Hepatocyte (in vitro differentiated cells): ENCODE results near the gene MSANTD2. TPM values are rescaled to one million over a fixed set of nuclear protein-coding genes. Genes with fewer than 3 reads are reported as not detected.
A peak's percentile ranks its signal among the peaks of the same experiment; 100 is the strongest.

Source experiments
- DNase-seq: peaks from one replicate; pipeline ENCODE4 v3.0.0-alpha.2; 2016; ENCODE audit warnings: low spot score
- H2AFZ ChIP-seq: fragments of 200-600 bp; sonication (generic); 2 replicates; pipeline ENCODE4 v1.6.0; 2016; ENCODE audit warnings: antibody characterized with exemption, mild to moderate bottlenecking
- H3K27ac ChIP-seq: fragments of 200-600 bp; sonication (generic); 2 replicates; pipeline ENCODE4 v1.5.1; 2016; ENCODE audit warnings: mild to moderate bottlenecking
- H3K27me3 ChIP-seq: fragments of 200-600 bp; sonication (generic); 2 replicates; pipeline ENCODE4 v1.6.1; 2016
- H3K36me3 ChIP-seq: fragments of 200-600 bp; sonication (generic); replicated peaks from 2 replicates; pipeline ENCODE4 v1.5.1; 2016; ENCODE audit warnings: low read depth; ENCODE audit not compliant: insufficient read depth
- H3K4me1 ChIP-seq: fragments of 200-600 bp; sonication (generic); 2 replicates; pipeline ENCODE4 v1.5.1; 2016; ENCODE audit warnings: mild to moderate bottlenecking, moderate library complexity; ENCODE audit not compliant: insufficient read depth
- H3K4me2 ChIP-seq: fragments of 200-600 bp; sonication (generic); 2 replicates; pipeline ENCODE4 v1.6.0; 2016
- H3K4me3 ChIP-seq: fragments of 200-600 bp; sonication (generic); 2 replicates; pipeline ENCODE4 v1.5.1; 2016; ENCODE audit warnings: mild to moderate bottlenecking
- H3K79me2 ChIP-seq: fragments of 200-600 bp; sonication (generic); 2 replicates; pipeline ENCODE4 v1.6.0; 2017; ENCODE audit warnings: mild to moderate bottlenecking
- H3K9me2 ChIP-seq: fragments of 200-600 bp; sonication (generic); replicated peaks from 2 replicates; pipeline ENCODE4 v1.6.0; 2017; ENCODE audit warnings: mild to moderate bottlenecking; ENCODE audit not compliant: insufficient read depth
- H3K9me3 ChIP-seq: fragments of 200-600 bp; sonication (generic); 2 replicates; pipeline ENCODE4 v1.5.1; 2016; ENCODE audit warnings: low read depth, mild to moderate bottlenecking
- H4K20me1 ChIP-seq: fragments of 200-600 bp; sonication (generic); 2 replicates; pipeline ENCODE4 v1.6.0; 2016; ENCODE audit warnings: mild to moderate bottlenecking; ENCODE audit not compliant: insufficient read depth, poor library complexity, severe bottlenecking
- EZH2 ChIP-seq: fragments of 200-600 bp; sonication (generic); IDR thresholded peaks from 2 replicates; pipeline ENCODE4 v1.6.1; 2016; ENCODE audit warnings: antibody characterized with exemption, mild to moderate bottlenecking, borderline replicate concordance
- EZH2phosphoT487 ChIP-seq: fragments of 200-600 bp; sonication (generic); IDR thresholded peaks from one replicate; pipeline ENCODE4 v1.6.1; 2018; ENCODE audit warnings: antibody characterized with exemption, mild to moderate bottlenecking, low read depth, moderate library complexity; ENCODE audit not compliant: unreplicated experiment, severe bottlenecking
- WGBS: methylation state at CpG from one replicate; pipeline ENCODE4 v1.1.6; 2016; ENCODE audit warnings: low lambda C conversion rate; ENCODE audit errors: missing lambda C conversion rate; 5-methylcytosine and 5-hydroxymethylcytosine counted together
- polyA plus RNA-seq: library from polyadenylated mRNA; unstranded; fragments of >200 nt; fragmentation: Nextera tagmentation; extraction: Ambion mirVana; gene quantifications from 2 replicates; pipeline ENCODE4 v1.2.1, GENCODE V29; 2016
- total RNA-seq: library from RNA; depleted of rRNA; stranded (reverse); fragments of >200 nt; gene quantifications from 2 replicates; pipeline ENCODE4 v1.2.3, GENCODE V29; 2014
- TF ChIP-seq, protein P1 (sequence below): fragments of 200-600 bp; sonication (generic); IDR thresholded peaks from 2 replicates; pipeline ENCODE4 v1.5.1; 2016; ENCODE audit warnings: antibody characterized with exemption, mild to moderate bottlenecking; ENCODE audit not compliant: poor library complexity

MSANTD2 gene
- total and polyA plus RNA-seq, 2 experiments from 2014 or later, result 11.2 to 18.3 TPM

DNA sequence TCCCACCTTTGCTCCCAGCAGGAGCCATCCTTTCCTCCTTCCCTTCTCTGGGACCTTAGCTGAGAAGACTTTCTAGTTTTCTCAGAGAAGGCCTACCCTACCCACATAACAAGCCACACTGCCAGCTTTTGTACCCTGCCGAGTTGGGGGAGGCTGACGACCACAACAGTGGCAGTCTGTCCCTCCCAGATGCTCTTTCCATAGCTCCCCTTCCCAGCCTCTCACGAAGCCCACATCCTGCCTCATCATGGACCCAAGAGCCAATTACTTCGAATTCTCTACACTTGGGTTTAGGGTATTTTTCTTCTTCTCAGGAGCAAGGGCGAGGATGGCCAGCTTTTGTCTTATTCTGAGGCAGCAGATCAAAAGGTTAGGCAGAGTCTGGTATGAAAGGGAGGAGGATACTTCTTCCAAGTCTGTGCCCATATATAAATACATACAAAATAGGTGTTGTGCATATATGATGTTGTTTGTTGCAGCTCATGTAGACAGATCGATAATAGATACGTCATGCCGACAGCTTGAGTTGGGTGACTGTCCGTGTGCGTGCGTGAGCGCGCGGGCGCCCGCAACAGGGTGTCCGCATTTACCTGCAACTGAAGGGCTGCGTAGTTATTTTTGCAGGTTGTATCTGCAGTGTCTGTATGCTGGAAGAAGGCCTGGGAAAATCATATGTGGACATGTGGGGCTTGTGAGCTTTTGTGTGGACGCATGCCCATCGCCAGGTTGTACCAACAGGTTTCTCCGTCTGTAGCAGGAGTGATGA, 61.3 kb downstream of the MSANTD2 start:
- H2AFZ ChIP-seq, result no peak overlapping the region

DNA sequence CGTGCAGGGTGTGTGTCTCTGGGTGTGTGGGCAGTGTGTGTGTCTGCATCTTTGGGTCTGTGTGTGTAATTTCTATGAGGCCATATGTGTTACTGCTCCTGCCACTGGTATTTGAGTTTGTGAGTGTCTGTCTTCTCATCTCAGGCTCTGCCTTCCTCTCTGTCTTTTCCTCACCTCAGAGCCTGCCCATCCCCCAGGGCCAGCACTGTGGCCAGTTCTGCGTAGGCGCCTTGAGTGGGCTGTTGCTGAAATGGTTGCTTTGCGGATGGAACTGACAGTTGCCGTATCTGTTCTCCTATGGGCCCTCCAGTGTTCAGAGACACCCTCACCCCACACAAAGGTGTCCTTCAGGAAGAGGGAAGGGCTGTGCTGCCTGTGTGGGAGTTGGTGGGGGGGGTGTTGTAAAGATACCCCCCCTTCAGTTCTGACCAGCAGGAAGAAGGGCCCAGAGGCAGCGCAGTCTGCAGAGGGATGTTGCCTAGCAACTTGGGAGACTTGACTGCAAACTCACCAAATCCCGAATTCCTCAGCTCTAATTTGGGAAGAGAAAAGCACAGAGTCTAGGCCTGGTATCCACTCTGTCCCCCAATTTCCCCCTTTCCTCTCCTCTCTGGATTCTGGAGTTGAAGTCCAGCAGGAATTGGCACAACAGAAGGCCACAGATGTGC, 62.4 kb downstream of the MSANTD2 start:
- H3K36me3 ChIP-seq, result no peaks in the 10 kb centered on the region
- no peak overlapping the region for H2AFZ ChIP-seq
- H3K4me2 ChIP-seq, result no peak overlapping the region
- 82% methylated on average over 7 of the region's 7 CpGs for WGBS
- H3K9me2 ChIP-seq, result no peaks in the 10 kb centered on the region
- TF ChIP-seq EZH2 (no peak), EZH2phosphoT487 (no peak)
- TF ChIP-seq, protein P1, sequence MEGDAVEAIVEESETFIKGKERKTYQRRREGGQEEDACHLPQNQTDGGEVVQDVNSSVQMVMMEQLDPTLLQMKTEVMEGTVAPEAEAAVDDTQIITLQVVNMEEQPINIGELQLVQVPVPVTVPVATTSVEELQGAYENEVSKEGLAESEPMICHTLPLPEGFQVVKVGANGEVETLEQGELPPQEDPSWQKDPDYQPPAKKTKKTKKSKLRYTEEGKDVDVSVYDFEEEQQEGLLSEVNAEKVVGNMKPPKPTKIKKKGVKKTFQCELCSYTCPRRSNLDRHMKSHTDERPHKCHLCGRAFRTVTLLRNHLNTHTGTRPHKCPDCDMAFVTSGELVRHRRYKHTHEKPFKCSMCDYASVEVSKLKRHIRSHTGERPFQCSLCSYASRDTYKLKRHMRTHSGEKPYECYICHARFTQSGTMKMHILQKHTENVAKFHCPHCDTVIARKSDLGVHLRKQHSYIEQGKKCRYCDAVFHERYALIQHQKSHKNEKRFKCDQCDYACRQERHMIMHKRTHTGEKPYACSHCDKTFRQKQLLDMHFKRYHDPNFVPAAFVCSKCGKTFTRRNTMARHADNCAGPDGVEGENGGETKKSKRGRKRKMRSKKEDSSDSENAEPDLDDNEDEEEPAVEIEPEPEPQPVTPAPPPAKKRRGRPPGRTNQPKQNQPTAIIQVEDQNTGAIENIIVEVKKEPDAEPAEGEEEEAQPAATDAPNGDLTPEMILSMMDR, result no peak
- no peak for DNase-seq
- H3K9me3 ChIP-seq, result no peaks in the 10 kb centered on the region
- H3K79me2 ChIP-seq, result no peaks in the 10 kb centered on the region
- peaks cover 60% of the 10 kb centered on the region for H3K27me3 ChIP-seq
- H4K20me1 ChIP-seq, result no peaks in the 10 kb centered on the region
- H3K4me1 ChIP-seq, result no peaks in the 10 kb centered on the region
- H3K4me3 ChIP-seq, result no peak overlapping the region
- H3K27ac ChIP-seq, result no peak overlapping the region

More for the DNA sequence above, 61.3 kb downstream of the MSANTD2 start:
- H3K27me3 ChIP-seq, result peaks cover 72% of the 10 kb centered on the region
- no peaks in the 10 kb centered on the region for H3K79me2 ChIP-seq
- no peak overlapping the region for H3K4me3 ChIP-seq
- no peaks in the 10 kb centered on the region for H3K36me3 ChIP-seq
- no peaks in the 10 kb centered on the region for H3K9me3 ChIP-seq
- 71% methylated on average over 21 of the region's 21 CpGs for WGBS
- no peak for DNase-seq
- no peaks in the 10 kb centered on the region for H3K9me2 ChIP-seq
- TF ChIP-seq EZH2 (no peak), EZH2phosphoT487 (no peak)
- TF ChIP-seq, protein P1, result no peak
- H3K4me2 ChIP-seq, result peak overlapping the region; percentile 93
- H3K27ac ChIP-seq, result no peak overlapping the region
- H3K4me1 ChIP-seq, result no peaks in the 10 kb centered on the region
- no peaks in the 10 kb centered on the region for H4K20me1 ChIP-seq

DNA sequence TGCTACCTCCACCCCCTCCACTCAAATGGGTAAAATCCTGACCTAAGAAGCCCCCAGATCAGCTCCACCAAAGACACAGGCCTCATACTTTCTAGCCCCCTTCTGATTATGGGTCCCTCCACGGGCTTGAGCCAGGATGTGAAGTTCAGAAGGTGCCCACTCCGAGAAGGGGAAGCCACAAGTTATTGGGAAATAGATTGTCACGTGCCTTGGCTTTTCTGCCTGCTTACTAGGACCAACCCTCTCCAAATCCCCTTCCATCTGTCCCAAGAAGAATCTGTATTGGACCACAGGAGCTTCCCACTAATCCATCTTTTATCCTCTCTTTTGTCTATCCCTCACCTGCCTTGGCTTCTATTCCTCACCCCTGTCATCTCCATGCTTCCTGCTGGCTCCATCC, 63.5 kb downstream of the MSANTD2 start:
- Histone ChIP-seq H3K4me2 (no peak overlapping the region), H3K79me2 (no peaks in the 10 kb centered on the region), H4K20me1 (no peaks in the 10 kb centered on the region), H3K4me3 (no peak overlapping the region), H3K27me3 (peaks cover 50% of the 10 kb centered on the region), H3K9me2 (no peaks in the 10 kb centered on the region), H2AFZ (no peak overlapping the region), H3K36me3 (no peaks in the 10 kb centered on the region), H3K9me3 (no peaks in the 10 kb centered on the region), H3K4me1 (no peaks in the 10 kb centered on the region), H3K27ac (no peak overlapping the region)
- WGBS, result 70% methylated on average over 3 of the region's 3 CpGs
- DNase-seq, result no peak
- TF ChIP-seq EZH2phosphoT487 (no peak), EZH2 (no peak)
- TF ChIP-seq, protein P1, result no peak
